HG03060 (cell line): ENCODE results near the gene FUS.

Source experiments
- ATAC-seq: cut with Tn5 transposase; IDR thresholded peaks from one replicate; pipeline ENCODE4 v1.9.1; 2021; ENCODE audit warnings: low read depth, moderate number of reproducible peaks; ENCODE audit not compliant: unreplicated experiment

FUS gene

DNA sequence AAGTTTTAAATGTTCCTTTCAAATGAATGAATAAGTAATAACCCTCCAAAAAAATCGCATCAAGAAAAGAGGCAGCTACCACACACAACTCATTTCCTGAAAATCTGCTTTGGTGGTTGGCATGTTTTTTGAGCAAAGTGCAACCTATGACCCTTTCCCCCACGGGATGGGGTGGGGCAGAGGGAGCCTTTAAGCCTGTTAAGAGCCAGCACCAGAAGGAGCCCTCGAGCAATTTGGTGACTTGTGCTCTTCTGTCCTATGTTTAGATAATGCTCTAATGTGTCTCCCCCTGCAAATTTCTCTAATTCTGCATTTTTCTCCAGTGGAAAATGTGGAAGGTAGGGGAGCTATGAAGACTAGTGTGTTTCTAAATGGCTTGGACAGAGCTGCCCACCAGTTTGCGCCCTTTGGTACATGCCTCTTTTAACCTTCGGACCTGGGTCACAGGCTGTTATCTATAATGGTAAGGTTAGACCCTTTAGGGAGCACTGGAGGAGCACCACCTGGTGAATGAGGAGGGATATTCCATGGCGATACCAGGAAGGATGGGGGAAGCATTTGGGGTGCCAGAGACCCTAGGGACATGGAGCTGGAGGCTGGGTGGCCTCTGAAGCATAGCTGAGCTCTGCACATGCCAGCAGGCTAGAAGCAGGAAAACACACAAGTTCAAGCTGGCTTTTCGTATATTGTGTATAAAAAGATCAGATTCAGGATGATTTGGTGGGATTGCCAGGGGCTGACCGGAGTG lies 21.1 kb downstream of the FUS start:
- no peak for ATAC-seq

DNA sequence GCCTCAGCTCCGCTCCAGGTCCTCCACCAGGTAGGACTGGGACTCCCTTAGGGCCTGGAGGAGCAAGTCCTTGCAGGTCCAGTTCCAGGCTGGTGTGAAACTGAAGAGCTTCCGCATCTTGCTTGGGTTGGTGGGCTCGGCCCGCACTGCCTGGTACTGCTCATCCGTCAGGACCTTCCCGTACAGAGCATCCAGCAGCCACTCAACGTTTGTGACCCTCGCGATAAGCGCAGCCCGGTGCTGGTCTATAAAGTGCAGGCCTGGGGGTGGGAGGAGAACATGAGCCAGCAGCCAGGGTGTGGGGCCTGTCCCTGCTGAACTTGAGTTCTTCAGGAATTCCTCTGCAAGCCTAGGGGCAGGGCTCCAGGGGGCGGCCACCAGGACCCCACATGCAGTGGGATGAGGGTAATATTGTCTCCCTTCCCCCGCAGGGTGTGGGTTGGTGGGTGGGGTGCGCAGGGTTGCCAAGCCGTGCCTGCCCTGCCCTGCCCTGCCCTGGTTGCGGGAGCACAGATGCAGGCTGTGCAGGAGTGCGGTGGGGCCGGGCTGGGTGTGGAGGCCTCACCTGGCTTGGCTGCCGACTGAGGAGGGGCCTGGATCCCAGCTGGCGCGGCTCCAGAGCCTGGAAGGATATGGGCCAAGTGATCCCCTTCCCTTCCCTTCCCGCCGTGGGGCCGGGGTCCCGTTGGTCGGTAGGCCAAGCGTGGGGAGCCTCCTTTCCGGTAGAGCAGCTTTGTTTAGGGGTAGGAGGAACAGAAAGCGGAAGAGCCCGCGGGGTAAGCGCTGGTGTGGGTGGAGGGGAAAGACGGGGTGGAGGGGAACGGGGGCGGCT lies 21.9 kb downstream of the FUS start:
- ATAC-seq: no peak

DNA sequence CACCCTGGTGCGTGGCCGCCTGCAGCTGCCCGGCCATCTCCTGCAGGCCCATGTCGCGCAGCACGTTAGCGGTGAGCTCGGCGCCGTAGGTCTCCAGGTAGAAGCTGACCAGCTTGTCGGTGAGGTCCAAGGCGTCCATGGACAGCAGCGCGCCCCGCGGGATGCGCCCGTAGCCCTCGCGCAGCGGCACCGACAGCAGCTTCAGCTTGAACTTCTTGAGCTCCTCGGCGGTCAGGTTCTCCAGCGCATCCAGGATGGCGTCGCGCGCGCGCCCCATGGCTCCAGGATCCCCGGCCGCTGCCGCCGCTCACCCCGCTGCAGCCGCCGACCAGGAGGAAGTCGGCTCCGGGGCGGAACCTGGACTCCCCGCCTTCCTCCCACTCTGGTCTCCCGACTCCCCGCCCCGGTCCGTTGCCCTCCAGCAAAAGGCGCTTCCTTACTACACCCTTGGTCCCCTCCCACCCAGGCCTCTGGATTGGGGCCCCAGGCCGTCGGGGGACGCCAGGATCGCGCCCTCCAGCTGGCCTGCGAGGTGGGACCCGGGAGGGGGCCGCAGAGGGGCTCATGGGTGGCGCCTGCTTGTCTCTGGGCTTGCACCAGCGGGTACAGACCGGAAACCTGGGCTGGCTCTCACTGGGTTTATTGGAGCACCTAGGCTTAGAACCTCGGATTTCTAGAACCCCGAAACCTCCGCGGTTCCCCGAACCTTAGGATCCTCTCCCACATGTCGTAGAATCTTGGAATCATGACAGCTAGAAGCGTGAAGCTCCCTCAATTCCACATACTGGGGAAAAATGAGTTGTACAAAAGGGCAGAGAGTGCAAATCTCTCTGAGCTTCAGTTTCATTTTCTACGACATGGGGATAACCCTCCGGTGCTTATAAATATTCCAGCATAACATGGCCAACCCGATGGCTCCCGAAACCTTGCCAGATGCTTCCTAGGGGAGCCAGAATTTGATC lies 22.8 kb downstream of the FUS start, which contains the start of gene PYCARD:
Gene PYCARD (minus strand): TSS at position 347 of the 962 bp plus-strand sequence. CDS start 70 bp downstream, at position 277.
- ATAC-seq: no peak

DNA sequence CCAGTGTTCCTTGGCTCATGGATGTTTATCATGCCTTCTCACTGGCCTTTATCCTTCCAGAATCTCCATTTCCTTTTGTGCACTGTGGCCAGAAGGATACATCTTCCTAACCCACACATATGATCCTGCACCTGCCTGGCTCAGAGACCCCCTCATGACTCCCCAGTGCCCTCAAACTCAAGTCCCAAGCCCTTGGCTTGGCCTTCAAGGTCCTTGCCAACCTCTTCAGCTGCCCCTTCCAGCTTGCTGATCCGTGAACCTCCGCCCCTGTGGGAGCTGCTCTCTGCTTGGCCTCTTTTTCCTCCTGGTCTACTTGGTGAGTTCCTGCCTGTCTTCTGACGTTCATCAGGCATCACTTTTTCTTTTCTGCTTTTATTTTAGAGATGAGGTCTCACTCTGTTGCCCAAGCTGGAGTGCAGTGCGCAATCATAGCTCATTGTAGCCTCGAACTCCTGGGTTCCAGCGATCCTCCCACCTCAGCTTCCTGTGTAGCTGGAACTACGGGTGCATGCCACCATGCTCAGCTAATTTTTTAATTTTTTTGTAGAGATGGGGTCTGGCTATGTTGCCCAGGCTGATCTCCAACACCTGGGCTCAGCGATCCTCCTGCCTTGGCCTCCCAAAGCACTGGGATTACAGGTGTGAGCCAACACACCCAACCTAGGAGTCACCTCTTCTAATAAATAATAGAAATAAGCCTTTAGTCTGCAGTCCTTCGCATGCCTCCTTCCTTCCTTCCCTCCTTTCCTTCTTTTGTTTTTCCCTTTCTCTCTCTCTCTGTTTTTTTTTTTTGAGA lies 25.1 kb downstream of the FUS start:
- ATAC-seq: no peak

DNA sequence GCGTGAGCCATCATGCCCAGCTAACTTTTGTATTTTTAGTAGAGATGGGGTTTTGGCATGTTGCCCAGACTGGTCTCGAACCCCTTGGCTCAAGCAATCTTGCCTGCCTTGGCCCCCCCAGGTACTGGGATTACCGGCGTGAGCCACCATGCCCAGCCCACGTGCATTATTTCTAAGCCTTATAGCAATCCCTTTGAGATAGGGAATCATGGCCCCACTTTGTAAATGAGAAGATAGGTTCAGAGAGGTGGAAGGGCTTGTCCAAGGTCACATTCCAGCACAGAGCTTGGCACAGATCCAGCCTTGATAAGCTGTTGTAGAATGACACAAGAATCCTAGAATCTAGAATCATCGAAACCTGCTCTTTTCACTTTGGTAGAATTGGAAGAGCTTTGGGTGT lies 26.8 kb downstream of the FUS start:
- ATAC-seq: no peak

DNA sequence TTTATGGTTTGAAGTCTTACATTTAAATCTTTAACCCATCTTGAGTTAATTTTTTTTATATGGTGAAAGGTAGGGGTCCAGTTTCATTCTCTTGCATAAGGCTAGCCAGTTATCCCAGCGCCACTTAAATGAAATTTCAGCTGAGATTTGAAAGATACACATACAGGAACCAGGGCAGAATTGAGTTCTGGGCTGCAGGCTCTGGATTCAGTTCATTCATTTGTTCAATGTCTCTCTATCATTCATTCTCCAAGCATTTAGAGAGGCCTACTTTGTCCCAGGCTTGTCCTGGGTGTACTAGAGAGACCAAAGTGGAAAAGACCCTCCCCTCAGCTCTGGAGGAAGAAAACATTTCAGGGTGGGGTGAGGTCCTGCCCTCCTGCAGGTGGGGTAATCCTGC lies 33.4 kb downstream of the FUS start:
- no peak for ATAC-seq

DNA sequence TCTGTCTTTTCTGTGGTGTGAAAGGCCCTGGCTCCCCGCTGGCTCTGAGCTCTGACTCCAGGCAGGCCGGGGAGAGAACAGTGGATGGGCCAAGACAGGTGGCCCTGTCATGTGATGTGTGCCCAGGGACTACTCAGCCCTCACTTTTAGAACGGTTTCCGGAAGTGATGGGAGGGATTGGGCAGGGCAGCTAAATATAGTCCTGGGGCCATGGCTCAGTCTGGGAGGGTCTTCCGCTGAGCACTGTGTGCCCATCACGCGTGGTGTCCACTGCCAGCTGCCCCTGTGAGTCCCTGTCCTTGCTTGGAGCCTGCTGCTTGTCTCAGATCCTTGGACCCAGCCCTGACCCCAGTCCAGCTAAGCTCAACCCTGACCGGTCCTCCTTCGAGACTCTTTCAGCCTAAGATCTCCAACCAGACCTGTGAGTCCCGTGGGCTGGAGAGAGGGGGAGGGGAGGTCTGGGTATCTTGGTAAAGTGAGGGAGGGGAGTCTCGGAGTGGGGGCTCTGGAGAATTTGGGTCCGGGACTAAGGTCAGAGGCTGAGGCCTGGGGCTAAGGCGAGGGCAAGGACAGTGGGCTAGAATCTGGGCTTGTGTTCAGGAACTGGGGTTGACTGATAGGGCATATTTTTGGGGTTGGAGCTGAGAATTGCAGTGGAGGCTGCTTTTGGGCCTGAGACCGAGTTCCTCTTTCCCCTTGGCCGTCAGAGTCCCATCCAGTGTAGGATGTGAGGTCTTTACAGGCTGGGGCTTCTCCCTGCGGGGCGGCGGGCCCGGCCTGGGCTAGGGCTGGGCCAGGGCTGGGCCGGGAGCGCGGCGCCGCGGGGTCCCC lies 34.2 kb downstream of the FUS start, which contains the start of gene TRIM72:
Gene TRIM72 (plus strand): TSS at position 243 of the 831 bp plus-strand sequence. CDS start 620 bp downstream, outside the sequence.
- ATAC-seq: no peak

DNA sequence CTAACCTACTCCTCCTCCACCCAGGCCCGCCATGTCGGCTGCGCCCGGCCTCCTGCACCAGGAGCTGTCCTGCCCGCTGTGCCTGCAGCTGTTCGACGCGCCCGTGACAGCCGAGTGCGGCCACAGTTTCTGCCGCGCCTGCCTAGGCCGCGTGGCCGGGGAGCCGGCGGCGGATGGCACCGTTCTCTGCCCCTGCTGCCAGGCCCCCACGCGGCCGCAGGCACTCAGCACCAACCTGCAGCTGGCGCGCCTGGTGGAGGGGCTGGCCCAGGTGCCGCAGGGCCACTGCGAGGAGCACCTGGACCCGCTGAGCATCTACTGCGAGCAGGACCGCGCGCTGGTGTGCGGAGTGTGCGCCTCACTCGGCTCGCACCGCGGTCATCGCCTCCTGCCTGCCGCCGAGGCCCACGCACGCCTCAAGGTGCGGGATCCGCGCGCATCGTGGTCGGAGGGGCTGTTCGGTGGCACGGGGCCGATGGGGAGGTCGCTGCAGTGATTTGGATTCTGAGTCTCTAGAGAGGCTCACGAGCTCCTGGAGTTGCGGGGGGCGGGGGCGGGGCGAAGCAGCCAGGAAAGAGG lies 34.9 kb downstream of the FUS start:
- ATAC-seq: no peak

DNA sequence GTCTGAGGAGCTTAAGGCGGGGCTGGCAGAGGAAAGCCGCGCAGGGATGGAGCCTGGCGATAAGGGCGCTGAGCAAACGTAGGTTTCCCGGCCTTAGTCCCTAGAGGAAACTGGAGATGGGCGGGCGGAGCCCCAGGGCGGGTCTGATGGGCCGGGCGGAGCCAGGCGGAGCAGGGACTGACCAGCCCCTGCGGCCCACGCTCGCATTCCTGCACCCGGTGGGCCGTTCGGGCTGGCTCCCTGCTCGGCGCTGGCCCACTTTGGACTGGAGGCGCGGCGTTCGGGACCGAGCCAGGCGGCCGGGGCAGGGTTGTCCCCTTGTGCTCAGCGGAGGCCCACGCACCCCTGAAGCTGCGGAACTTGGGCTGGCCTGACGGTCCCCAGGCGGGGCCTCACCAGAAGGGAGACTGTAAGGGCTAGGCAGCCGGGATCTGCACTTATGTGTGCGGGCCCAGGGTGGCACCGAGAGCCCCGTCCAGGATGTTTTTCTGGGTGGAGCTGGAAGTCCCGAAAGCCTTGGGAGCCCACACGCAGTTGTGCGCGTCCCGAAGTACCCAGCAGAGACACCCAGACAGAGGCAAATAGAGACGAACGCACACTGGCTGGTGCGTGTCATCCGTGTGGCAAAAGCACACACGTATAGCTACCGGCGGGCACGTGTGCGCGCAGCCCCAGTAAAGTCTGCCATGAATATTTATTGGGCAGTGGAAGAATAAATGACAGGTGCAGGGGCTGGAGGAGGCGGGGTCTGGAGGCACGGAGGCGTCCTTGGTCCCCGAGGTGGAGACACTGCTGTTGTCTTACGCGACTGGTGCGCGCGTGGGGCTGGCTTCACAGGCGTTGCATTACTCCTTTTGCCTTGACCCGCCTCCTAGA lies 35.6 kb downstream of the FUS start:
- no peak for ATAC-seq

DNA sequence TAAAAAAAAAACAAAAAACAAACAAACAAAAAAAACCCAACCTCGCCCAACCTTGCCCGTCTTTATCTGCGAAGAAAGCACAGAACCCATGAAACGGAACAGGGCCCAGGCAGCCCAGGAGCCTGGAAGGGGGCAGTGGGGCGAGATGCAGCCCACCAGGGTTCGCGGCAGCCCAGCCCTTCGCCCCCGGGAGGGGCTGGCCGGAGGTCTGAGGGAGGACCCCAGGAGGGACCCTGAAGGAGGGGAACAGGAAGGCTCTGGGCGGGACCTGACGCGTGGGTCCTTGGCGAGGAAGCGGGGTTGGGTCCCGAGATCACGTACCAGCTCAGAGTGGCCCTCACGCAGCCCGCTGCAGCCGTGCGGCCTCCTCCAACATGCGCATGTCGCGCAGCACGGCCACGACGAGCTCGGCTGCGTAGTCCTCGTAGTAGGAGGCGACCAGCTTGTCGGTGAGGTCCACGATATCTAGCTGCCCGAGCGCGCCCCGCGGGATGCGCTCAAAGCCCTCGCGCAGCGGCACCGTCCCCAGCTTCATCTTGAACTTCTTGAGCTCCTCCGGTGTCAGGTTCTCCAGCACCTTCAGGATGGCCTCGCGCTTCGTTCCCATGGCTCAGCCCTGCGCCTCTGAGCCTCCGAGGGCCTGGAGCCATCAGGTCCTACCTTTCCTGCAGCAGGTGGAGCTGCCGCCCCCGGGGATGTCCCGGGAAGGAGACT lies 36.6 kb downstream of the FUS start, which contains the start of gene PYDC1:
Gene PYDC1 (minus strand): TSS at position 714 of the 714 bp plus-strand sequence. CDS start 107 bp downstream, at position 607.
- no peak for ATAC-seq

DNA sequence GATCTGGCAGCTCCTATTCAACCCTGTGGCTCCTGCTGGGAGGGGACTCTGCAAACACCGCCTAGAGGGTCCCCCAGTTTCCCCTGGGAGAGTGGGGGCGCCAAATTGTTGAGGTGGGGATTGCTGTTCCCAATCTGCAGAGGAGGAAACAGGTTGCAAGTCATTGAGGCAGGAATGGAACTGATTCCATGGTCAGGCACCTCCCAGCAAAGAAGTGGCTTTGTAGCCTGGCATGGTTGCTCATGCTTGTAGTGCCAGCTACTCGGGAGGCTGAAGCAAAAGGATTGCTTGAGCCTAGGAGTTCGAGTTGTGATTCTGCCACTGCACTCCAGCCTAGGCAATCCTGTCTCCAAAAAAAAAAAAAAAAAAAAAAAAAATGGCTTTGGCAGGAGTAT lies 37.2 kb downstream of the FUS start:
- ATAC-seq: no peak

DNA sequence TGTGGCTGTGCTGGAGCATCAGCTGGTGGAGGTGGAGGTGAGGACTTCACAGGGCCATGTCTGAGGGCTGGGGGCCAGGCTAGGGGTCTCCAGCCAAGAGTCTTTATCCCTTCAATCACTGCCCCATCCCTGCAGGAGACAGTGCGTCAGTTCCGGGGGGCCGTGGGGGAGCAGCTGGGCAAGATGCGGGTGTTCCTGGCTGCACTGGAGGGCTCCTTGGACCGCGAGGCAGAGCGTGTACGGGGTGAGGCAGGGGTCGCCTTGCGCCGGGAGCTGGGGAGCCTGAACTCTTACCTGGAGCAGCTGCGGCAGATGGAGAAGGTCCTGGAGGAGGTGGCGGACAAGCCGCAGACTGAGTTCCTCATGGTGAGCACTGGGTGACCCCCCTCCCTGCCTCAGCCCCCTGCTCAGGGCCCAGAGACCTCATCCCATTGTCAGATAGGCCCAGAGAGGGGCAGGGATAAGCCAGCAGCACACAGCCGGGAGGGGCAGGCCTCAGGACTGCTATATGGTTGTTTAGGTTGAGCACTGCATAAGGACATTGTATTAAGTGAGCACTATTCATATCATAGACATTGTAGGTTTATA lies 39.3 kb downstream of the FUS start:
- no peak for ATAC-seq

DNA sequence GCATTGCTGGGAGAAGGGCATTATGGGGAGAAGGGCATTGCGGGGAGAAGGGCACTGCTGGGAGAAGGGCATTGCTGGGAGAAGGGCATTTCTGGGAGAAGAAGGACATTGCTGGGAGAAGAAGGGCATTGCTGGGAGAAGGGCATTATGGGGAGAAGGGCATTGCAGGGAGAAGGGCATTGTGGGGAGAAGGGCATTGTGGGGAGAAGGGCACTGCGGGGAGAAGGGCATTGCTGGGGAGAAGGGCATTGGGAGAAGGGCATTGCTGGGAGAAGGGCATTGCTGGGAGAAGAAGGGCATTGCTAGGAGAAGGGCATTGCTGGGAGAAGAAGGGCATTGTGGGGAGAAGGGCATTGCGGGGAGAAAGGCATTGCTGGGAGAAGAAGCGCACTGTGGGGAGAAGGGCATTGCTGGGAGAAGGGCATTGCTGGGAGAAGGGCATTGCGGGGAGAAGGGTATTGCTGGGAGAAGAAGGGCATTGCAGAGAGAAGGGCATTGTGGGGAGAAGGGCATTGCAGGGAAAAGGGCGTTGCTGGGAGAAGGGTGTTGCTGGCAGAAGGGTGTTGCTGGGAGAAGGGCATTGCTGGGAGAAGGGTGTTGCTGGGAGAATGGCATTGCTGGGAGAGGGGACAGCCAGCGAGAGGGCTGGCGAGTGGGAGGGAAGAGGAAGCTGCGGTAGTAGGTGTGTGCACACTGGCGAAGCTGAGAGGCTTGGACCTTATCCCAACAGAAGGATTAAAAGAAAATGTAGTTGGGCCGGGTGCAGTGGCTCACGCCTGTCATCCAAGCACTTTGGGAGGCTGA lies 41.6 kb downstream of the FUS start:
- ATAC-seq: no peak

DNA sequence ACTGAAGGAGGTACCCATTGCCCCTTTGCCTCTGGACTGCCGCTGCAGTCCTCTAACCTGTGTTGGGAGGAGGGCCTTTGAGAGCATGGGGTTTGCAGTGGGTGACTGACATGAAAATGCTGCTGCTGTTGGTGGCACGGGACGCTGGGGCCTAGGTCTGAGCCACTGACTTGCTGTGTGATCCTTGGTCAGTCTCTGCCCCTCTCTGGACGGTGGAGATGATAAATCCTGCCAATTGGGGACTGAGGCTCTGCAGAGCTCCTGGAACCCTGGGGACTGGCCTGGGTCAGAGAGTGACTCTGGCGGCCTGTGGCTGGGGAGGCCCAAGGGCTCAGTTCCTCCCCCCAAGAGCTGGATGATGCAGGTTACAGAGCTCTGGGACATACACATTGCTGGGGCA lies 43.1 kb downstream of the FUS start:
- no peak for ATAC-seq

DNA sequence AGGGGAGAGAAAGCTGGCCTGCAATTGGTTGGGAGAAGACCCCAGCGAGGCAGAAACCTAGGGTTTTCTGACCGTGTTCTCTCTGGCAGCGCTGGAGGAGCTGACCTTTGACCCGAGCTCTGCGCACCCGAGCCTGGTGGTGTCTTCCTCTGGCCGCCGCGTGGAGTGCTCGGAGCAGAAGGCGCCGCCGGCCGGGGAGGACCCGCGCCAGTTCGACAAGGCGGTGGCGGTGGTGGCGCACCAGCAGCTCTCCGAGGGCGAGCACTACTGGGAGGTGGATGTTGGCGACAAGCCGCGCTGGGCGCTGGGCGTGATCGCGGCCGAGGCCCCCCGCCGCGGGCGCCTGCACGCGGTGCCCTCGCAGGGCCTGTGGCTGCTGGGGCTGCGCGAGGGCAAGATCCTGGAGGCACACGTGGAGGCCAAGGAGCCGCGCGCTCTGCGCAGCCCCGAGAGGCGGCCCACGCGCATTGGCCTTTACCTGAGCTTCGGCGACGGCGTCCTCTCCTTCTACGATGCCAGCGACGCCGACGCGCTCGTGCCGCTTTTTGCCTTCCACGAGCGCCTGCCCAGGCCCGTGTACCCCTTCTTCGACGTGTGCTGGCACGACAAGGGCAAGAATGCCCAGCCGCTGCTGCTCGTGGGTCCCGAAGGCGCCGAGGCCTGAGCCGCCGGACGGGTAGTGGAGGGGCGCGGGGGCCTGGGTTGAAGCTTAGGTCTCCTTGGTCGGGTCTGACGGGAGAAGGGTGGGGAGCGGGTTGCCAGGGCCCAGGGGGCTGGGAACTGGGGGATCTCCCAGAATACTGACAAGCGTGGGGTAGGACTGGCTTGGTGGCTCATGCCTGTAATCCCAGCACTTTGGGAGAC lies 44.4 kb downstream of the FUS start:
- ATAC-seq: no peak
